Measurements from ENCODE around the gene PDE4B.

The PDE4B gene

DNA sequence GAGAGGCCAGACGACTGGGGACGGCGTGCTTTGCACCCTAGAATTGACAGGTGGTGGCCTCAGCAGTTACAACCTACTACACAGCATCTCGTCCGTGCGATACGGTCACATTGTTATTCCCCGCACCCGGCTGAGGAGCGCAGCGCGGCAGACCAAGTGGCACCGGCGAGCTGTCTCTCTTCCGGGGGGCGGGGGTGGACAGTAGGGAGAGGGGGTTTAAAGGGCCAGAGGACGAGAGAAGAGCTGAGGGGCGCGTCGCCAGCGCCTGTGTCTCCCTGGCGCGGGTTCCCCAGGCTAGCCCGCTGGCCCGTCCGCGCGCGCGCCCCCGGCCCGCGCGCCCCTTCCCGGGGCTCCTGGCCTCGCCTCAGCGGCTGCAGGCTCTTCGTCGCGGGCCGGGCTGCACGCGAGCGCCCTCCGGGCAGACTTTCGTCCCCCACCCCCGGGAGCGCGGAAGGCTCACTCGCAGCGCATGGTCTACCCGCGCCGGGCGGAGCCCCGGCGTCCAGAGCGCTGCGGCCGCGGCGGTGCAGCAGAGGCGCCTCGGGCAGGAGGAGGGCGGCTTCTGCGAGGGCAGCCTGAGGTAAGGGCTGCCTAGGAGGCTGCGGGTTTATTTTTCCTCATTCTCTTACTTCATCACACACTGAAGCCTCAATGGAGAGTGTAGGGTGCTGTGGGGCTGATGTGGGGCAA lies at the start of gene PDE4B:
TSS of gene PDE4B (plus strand) at position 227 of the 690 bp plus-strand sequence.
- TF ChIP-seq, protein P1, sequence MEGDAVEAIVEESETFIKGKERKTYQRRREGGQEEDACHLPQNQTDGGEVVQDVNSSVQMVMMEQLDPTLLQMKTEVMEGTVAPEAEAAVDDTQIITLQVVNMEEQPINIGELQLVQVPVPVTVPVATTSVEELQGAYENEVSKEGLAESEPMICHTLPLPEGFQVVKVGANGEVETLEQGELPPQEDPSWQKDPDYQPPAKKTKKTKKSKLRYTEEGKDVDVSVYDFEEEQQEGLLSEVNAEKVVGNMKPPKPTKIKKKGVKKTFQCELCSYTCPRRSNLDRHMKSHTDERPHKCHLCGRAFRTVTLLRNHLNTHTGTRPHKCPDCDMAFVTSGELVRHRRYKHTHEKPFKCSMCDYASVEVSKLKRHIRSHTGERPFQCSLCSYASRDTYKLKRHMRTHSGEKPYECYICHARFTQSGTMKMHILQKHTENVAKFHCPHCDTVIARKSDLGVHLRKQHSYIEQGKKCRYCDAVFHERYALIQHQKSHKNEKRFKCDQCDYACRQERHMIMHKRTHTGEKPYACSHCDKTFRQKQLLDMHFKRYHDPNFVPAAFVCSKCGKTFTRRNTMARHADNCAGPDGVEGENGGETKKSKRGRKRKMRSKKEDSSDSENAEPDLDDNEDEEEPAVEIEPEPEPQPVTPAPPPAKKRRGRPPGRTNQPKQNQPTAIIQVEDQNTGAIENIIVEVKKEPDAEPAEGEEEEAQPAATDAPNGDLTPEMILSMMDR (conservative IDR thresholded peaks at IDR 0.05; ENCODE audit: low read depth, low read length) = no peak
- H2AFZ ChIP-seq (ENCODE audit: low read depth) = no peak within 1 kb of the TSS
- no peaks in the 10 kb centered on the region for H3K36me3 ChIP-seq (ENCODE audit: insufficient read depth)
- H3K79me2 ChIP-seq (ENCODE audit: insufficient read depth, low read depth) = no peaks in the 10 kb centered on the region
- no peak within 1 kb of the TSS for H3K4me3 ChIP-seq (IDR thresholded peaks at IDR 0.05; ENCODE audit: insufficient read depth, low read depth, low read length)
- no peak within 1 kb of the TSS for H3K9ac ChIP-seq
- H4K20me1 ChIP-seq (ENCODE audit: insufficient read depth) = no peaks in the 10 kb centered on the region
- no peak within 1 kb of the TSS for H3K27ac ChIP-seq
- H3K27me3 ChIP-seq (ENCODE audit: insufficient read depth, low read depth) = no peaks in the 10 kb centered on the region
- no peaks in the 10 kb centered on the region for H3K4me1 ChIP-seq (ENCODE audit: low read depth, poor library complexity, severe bottlenecking)
- no peak within 1 kb of the TSS for H3K4me2 ChIP-seq

DNA sequence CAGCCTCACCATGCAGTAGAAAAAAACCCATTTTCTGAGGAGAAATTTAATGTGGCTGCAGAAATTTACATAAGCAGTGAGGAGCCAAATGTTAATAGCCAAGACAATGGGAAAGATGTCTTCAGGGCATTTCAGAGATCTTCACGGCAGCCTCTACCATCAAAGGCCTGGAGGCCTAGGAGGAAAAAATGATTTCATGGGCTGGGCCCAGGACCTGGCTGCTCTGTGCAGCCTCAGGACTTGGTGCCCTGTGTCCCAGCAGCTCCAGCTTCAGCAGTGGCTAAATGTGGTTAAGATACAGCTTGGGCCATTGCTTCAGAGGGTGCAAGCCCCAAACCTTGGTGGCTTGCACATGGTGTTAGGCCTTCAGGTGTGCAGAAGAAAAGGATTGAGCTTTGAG lies 48.0 kb upstream of the PDE4B start:
- Histone ChIP-seq H3K9ac (no peak overlapping the region), H2AFZ (ENCODE audit: low read depth) (no peak overlapping the region), H3K36me3 (ENCODE audit: insufficient read depth) (no peaks in the 10 kb centered on the region), H3K4me3 (IDR thresholded peaks at IDR 0.05; ENCODE audit: insufficient read depth, low read depth, low read length) (no peak overlapping the region), H3K4me2 (no peak overlapping the region), H3K4me1 (ENCODE audit: low read depth, poor library complexity, severe bottlenecking) (no peaks in the 10 kb centered on the region), H3K79me2 (ENCODE audit: insufficient read depth, low read depth) (no peaks in the 10 kb centered on the region), H3K27me3 (ENCODE audit: insufficient read depth, low read depth) (no peaks in the 10 kb centered on the region), H3K27ac (no peak overlapping the region), H4K20me1 (ENCODE audit: insufficient read depth) (no peaks in the 10 kb centered on the region)
- TF ChIP-seq, protein P1 (conservative IDR thresholded peaks at IDR 0.05; ENCODE audit: low read depth, low read length) = no peak

DNA sequence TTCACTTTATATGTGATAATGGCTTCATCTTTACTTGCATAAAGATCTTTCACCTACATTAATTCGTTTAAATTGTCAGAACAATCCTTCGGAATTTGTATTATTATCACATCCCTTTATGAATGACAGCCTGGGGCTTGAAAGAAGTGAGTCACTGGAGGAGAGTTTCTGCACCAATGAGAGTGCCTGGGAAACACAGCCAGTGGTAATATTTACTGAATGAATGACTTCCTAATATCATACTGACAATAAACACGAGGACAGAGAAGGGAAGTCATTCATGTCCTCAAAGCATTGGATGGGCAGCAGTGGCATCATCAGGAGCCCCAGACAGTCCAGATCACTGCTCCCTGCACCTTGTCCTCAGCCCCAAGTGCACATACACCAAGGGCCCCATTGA lies 40.7 kb upstream of the PDE4B start:
- no peak overlapping the region for H3K9ac ChIP-seq
- H3K79me2 ChIP-seq (ENCODE audit: insufficient read depth, low read depth) = no peaks in the 10 kb centered on the region
- H3K36me3 ChIP-seq (ENCODE audit: insufficient read depth) = no peaks in the 10 kb centered on the region
- H4K20me1 ChIP-seq (ENCODE audit: insufficient read depth) = no peaks in the 10 kb centered on the region
- no peaks in the 10 kb centered on the region for H3K4me1 ChIP-seq (ENCODE audit: low read depth, poor library complexity, severe bottlenecking)
- no peaks in the 10 kb centered on the region for H3K27me3 ChIP-seq (ENCODE audit: insufficient read depth, low read depth)
- TF ChIP-seq, protein P1 (conservative IDR thresholded peaks at IDR 0.05; ENCODE audit: low read depth, low read length) = no peak
- no peak overlapping the region for H3K27ac ChIP-seq
- no peak overlapping the region for H3K4me2 ChIP-seq
- no peak overlapping the region for H2AFZ ChIP-seq (ENCODE audit: low read depth)
- no peak overlapping the region for H3K4me3 ChIP-seq (IDR thresholded peaks at IDR 0.05; ENCODE audit: insufficient read depth, low read depth, low read length)

DNA sequence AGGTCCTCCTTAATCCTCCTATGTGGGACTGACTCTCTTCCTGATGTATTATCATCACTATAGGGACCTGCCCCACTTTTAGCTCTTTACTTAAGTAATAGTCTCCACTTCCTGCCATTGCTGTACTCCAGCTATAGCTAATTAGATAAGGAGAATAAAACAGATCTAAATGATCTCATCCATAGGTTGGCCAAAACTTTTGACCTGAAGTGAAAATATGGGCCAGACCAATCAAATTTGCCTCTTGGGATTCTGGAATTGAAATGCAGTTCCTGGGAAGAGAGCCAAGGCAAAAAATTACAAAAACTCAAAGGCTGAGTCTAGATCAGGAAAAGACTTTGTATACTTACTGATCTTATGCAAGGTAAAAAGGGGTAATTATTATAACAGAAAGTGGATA lies 36.1 kb upstream of the PDE4B start:
- TF ChIP-seq, protein P1 (conservative IDR thresholded peaks at IDR 0.05; ENCODE audit: low read depth, low read length) = no peak
- Histone ChIP-seq H3K4me2 (no peak overlapping the region), H3K79me2 (ENCODE audit: insufficient read depth, low read depth) (no peaks in the 10 kb centered on the region), H2AFZ (ENCODE audit: low read depth) (no peak overlapping the region), H3K27me3 (ENCODE audit: insufficient read depth, low read depth) (no peaks in the 10 kb centered on the region), H3K27ac (no peak overlapping the region), H4K20me1 (ENCODE audit: insufficient read depth) (no peaks in the 10 kb centered on the region), H3K4me1 (ENCODE audit: low read depth, poor library complexity, severe bottlenecking) (no peaks in the 10 kb centered on the region), H3K9ac (no peak overlapping the region), H3K4me3 (IDR thresholded peaks at IDR 0.05; ENCODE audit: insufficient read depth, low read depth, low read length) (no peak overlapping the region), H3K36me3 (ENCODE audit: insufficient read depth) (no peaks in the 10 kb centered on the region)

All from KMS-11 (cell line).